Muscle layer of duodenum (tissue), 2 donors: ENCODE results near the gene STRN.
"Not testable (repeated sequence)": the region's sequence is repeated elsewhere in the genome, so short reads cannot be mapped to it uniquely, and the experiment has no call there.

Experiments
- H3K27ac ChIP-seq: one replicate; pipeline ENCODE4 v1.7.0; 2013; ENCODE audit warnings: mild to moderate bottlenecking, low read length
- H3K27me3 ChIP-seq: one replicate; pipeline ENCODE4 v1.7.0; 2013; ENCODE audit warnings: low read depth, mild to moderate bottlenecking, control low read depth, low read length
- H3K36me3 ChIP-seq, 2 donors: one replicate each; pipeline ENCODE4 v1.7.0; 2013; ENCODE audit warnings: low read length in 2 of 2, control low read depth in 1 of 2, mild to moderate bottlenecking in 1 of 2; ENCODE audit not compliant: insufficient read depth in 2 of 2, control insufficient read depth in 1 of 2
- H3K4me1 ChIP-seq, 2 donors: one replicate each; pipeline ENCODE4 v1.7.0; 2013; ENCODE audit warnings: low read length in 2 of 2, mild to moderate bottlenecking in 2 of 2, control low read depth in 1 of 2, moderate library complexity in 1 of 2; ENCODE audit not compliant: insufficient read depth in 2 of 2, control insufficient read depth in 1 of 2
- H3K4me3 ChIP-seq, 2 donors: one replicate each; pipeline ENCODE4 v1.7.0; 2013; ENCODE audit warnings: low read length in 2 of 2, low read depth in 1 of 2, mild to moderate bottlenecking in 1 of 2
- H3K9me3 ChIP-seq, 2 donors: one replicate each; pipeline ENCODE4 v1.7.0; 2013; ENCODE audit warnings: low read length in 2 of 2, control low read depth in 1 of 2, mild to moderate bottlenecking in 1 of 2; ENCODE audit not compliant: control insufficient read depth in 1 of 2
- donor health status: healthy.

The STRN gene

GRCh38 chr2:36902385-36903120 lies 63.8 kb downstream of the STRN start:
- H3K4me3 ChIP-seq, result no peak overlapping the region

GRCh38 chr2:36892805-36893204 lies 73.5 kb downstream of the STRN start:
- H3K36me3 ChIP-seq, result peaks cover 6 to 10% of the 10 kb centered on the region in 2 donors
- H3K4me1 ChIP-seq, result peaks cover 0 to 4% of the 10 kb centered on the region in 2 donors
- H3K4me3 ChIP-seq, result no peak overlapping the region
- H3K27ac ChIP-seq, result no peak overlapping the region
- no peaks in the 10 kb centered on the region for H3K27me3 ChIP-seq
- no peaks in the 10 kb centered on the region for H3K9me3 ChIP-seq

More at GRCh38 chr2:36902385-36903120, 63.8 kb downstream of the STRN start:
- Histone ChIP-seq H3K27me3 (no peaks in the 10 kb centered on the region), H3K4me1 (no peaks in the 10 kb centered on the region), H3K27ac (no peak overlapping the region), H3K9me3 (no peaks in the 10 kb centered on the region), H3K36me3 (peaks cover 0 to 9% of the 10 kb centered on the region in 2 donors)

GRCh38 chr2:36889795-36890194 lies 76.5 kb downstream of the STRN start:
- H3K36me3 ChIP-seq, result peaks cover 6 to 16% of the 10 kb centered on the region in 2 donors
- no peak overlapping the region for H3K4me3 ChIP-seq
- H3K4me1 ChIP-seq, result peaks cover 0 to 4% of the 10 kb centered on the region in 2 donors
- H3K9me3 ChIP-seq, result no peaks in the 10 kb centered on the region
- H3K27me3 ChIP-seq, result no peaks in the 10 kb centered on the region
- H3K27ac ChIP-seq, result peak overlapping the region; percentile 47

- H3K27ac ChIP-seq, H3K4me1 ChIP-seq, H3K27me3 ChIP-seq, H3K9me3 ChIP-seq, H3K4me3 ChIP-seq: not testable (repeated sequence)
- peaks cover 7 to 24% of the 10 kb centered on the region in 2 donors for H3K36me3 ChIP-seq
Observed at GRCh38 chr2:36887095-36887494, 79.2 kb downstream of the STRN start.

- Histone ChIP-seq H3K9me3 (no peaks in the 10 kb centered on the region), H3K27me3 (no peaks in the 10 kb centered on the region), H3K36me3 (peaks cover 7 to 24% of the 10 kb centered on the region in 2 donors), H3K4me1 (peaks cover 0 to 4% of the 10 kb centered on the region in 2 donors), H3K27ac (no peak overlapping the region), H3K4me3 (no peak overlapping the region)
Observed at GRCh38 chr2:36886664-36887063, 79.7 kb downstream of the STRN start.

- no peak overlapping the region for H3K4me3 ChIP-seq
- no peaks in the 10 kb centered on the region for H3K9me3 ChIP-seq
- no peaks in the 10 kb centered on the region for H3K27me3 ChIP-seq
- peaks cover 7 to 24% of the 10 kb centered on the region in 2 donors for H3K36me3 ChIP-seq
- no peak overlapping the region for H3K27ac ChIP-seq
- H3K4me1 ChIP-seq, result peaks cover 0 to 4% of the 10 kb centered on the region in 2 donors
Observed at GRCh38 chr2:36885605-36886004, 80.7 kb downstream of the STRN start.

GRCh38 chr2:36882532-36882931 lies 83.8 kb downstream of the STRN start:
- Histone ChIP-seq H3K4me3 (no peak overlapping the region), H3K36me3 (peaks cover 7 to 29% of the 10 kb centered on the region in 2 donors), H3K27me3 (no peaks in the 10 kb centered on the region), H3K4me1 (no peaks in the 10 kb centered on the region), H3K27ac (no peak overlapping the region), H3K9me3 (no peaks in the 10 kb centered on the region)

GRCh38 chr2:36881816-36882215 lies 84.5 kb downstream of the STRN start:
- no peaks in the 10 kb centered on the region for H3K4me1 ChIP-seq
- no peaks in the 10 kb centered on the region for H3K9me3 ChIP-seq
- peaks cover 12 to 36% of the 10 kb centered on the region in 2 donors for H3K36me3 ChIP-seq
- H3K4me3 ChIP-seq, result no peak overlapping the region
- no peaks in the 10 kb centered on the region for H3K27me3 ChIP-seq
- H3K27ac ChIP-seq, result no peak overlapping the region

- Histone ChIP-seq H3K4me1 (no peaks in the 10 kb centered on the region), H3K27ac (no peak overlapping the region), H3K9me3 (no peaks in the 10 kb centered on the region), H3K36me3 (peaks cover 12 to 42% of the 10 kb centered on the region in 2 donors), H3K27me3 (no peaks in the 10 kb centered on the region), H3K4me3 (no peak overlapping the region)
Observed at GRCh38 chr2:36878429-36878828, 87.9 kb downstream of the STRN start.

GRCh38 chr2:36871068-36871707 lies 95.1 kb downstream of the STRN start:
- Histone ChIP-seq H3K36me3 (peaks cover 27 to 43% of the 10 kb centered on the region in 2 donors), H3K9me3 (no peaks in the 10 kb centered on the region)

GRCh38 chr2:36869606-36870005 lies 96.7 kb downstream of the STRN start:
- H3K4me3 ChIP-seq, result no peak overlapping the region
- no peaks in the 10 kb centered on the region for H3K9me3 ChIP-seq
- no peaks in the 10 kb centered on the region for H3K4me1 ChIP-seq
- no peaks in the 10 kb centered on the region for H3K27me3 ChIP-seq
- peaks cover 30 to 32% of the 10 kb centered on the region in 2 donors for H3K36me3 ChIP-seq
- no peak overlapping the region for H3K27ac ChIP-seq

More at GRCh38 chr2:36871068-36871707, 95.1 kb downstream of the STRN start:
- Histone ChIP-seq H3K4me1 (no peaks in the 10 kb centered on the region), H3K27ac (no peak overlapping the region), H3K27me3 (no peaks in the 10 kb centered on the region), H3K4me3 (no peak overlapping the region)
